NCI-H226 (cell line): ENCODE results near the gene PAPPA.

ENCODE experiments used
- DNase-seq: peaks from one replicate; pipeline ENCODE4 v3.0.0-alpha.2; 2015

The PAPPA gene

DNA sequence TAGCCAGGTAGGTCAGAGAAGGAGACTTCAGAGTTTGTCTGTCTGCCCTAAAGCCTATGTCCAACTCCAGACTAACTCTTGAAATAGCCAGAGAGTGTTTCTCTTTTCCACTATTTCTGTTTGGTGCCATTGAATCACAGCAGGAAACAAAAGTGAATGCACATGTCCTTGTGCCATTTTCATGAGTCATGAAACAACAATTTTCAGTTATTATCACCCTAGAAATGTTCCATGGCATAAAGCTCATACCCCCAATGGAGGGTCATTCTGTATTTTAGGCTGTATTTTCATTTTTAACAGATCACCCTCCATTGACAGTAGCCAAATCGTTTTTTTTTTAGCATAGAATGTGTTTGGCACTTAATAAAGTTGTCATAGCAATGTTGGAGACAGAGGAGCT, 124.7 kb downstream of the PAPPA start:
- peak; percentile 8 for DNase-seq

DNA sequence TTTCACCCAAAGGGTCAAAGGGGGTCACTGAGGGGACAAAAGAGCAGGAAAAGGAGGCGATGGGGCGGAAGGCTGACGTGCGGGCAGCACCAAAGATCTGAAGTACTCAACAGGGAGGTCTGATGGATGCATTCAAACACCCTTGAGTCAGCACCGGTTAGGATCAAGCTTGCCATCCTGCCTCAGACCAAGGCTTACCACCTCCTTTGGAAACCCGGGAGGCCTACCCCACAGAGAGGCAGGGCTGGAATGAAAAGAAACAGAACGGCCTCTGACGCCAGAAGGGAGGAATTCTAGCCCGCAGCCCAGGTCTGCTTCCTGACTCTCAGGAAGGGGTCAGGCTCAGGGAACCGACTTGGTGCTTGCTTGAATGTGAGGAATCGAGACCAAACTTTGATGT, 125.6 kb downstream of the PAPPA start:
- DNase-seq = no peak

DNA sequence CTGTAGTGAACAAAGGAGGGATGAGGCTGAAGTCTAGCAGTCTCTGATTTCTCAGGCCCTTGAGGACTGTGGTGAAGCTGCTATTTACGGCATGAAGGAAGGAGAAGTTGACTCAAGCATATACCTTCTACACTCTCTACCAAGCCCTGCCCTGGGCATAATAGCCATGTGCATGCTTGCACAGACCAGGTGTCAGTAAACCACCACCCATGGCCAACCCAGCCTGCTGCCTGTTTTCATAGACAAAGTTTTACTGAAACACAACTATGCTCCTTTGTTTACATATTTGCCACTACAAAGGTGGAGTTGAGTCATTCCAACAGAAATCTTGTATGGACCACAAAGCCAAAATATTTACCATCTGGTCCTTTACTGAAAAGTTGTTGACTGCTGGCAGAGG, 126.9 kb downstream of the PAPPA start:
- DNase-seq = no peak

DNA sequence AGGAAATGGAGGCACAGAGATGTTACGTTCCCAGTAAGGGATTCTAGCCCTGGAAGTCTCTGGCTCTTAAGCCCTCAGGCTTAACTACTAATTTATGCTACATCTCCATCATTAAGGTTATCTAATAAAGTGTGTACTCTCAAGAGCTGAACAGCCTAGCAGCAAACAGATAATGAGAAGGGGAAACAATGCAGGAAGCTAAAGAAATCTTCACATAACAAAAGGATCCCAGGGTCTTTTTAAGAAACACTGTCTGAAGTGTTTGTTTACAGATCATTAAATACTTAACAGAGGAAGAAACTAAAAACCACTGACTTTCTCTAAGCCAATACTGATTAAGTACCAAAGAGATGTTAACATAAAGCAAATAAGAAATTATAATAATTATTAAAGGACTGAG, 129.0 kb downstream of the PAPPA start:
- no peak for DNase-seq

DNA sequence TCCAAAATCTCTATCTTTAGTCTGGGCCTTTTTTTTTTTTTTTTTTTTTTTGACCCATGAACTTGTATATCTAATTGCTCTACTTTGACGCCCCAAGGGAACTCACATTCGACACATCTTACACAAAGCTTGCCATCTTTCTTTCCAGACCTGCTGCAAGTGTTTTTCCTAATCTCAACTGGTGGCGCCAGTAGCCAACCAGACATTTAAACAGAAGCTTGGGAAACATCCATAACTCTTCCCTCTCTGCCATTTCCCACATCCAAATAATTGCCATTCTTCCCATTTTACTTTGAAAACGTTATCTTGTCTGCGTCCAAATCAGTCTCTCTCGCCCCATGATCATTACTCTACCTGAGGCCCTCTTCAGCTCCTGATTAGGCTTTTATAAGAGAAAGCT, 130.9 kb downstream of the PAPPA start:
- no peak for DNase-seq

DNA sequence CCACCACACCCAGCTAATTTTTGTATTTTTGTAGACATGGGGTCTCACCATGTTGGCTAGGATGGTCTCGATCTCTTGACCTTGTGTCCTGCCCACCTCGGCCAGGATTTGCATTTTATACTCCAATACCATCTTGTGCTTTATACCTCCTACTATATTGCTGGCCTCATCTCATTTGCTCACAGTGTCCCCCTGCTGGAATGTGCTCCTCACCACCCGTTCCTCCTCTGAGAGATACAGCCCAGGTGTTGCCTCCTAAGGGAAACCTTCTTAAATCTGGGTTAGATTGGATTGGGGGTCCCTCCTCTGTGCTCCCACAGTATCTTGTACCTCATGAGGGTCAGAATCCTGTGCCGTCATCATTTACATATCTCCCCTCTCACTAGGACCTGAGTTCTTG, 131.7 kb downstream of the PAPPA start:
- DNase-seq = no peak

DNA sequence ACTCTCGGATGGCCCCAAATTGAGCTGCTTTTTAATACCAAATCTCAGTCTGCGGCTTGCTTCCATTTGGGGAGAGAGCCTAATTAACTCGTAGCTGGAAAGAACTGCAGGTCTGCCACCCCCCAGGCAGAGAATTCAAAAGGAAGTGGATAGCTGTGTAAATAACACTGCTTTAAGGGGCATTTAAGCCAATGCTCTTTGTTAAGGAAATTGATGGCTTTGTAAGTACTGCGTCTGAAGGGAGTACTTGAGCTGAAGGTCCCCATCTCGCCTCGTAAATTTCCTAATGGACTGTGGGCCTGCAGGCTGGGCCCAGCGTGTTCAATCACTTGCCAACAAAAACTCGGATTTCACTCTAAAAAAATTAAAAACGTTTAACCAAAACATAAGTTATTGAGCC, 132.7 kb downstream of the PAPPA start:
- no peak for DNase-seq

DNA sequence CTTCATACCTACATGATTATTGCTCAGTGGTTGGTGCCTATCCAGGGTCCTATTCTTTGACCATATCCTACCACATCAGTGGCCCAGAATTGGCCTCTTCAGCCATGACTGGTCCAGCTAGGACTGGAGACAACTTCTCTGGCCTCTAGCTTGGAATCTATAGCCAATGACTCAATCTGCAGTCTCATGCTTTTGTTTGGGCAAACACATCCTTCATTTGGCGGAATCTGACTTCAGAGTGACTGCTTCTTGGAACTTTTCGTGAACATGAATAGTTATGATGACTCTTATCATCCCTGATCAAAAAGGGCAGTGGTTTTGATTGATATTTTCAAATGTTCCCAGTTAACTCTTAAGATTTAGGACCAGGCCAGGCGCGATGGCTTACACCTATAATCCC, 134.1 kb downstream of the PAPPA start:
- DNase-seq = no peak

DNA sequence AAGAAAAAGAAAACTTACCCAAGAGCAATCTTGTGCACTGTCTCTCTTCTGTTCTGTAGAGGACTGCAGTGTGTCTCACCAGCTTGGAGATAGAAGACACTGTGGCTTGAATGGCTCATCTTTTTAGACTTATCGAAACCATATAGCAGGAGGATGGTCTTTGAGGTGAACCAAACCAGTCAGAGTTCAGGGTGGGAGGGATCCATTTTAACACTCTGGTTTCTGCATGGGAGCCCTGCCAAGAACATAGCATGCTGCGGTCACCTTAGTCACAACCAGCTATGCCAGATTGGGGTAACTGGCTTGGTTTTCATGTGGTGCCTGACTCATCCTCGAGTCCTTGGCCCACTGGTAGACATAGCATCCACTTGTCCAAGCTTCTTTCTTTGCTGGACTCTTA, 135.1 kb downstream of the PAPPA start:
- DNase-seq = peak; percentile 72

DNA sequence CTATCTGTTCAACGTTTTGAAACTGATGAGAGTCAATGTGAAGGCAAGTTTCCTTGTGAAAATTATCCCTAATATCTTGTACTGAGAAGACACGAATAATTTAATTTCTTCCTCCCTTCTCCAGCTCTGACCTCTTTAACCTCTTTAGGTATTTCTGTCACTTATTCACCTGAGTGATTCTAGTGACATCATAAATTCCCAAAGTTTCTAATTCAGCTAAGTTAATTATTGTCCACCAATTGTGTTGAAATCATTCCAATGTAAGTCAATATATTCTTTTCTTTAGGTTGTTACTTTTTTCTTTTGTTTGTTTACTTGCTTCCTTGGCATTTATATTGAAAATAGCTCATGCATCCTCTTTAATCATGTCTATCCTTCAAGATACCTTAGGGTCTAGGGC, 143.8 kb downstream of the PAPPA start:
- no peak for DNase-seq

DNA sequence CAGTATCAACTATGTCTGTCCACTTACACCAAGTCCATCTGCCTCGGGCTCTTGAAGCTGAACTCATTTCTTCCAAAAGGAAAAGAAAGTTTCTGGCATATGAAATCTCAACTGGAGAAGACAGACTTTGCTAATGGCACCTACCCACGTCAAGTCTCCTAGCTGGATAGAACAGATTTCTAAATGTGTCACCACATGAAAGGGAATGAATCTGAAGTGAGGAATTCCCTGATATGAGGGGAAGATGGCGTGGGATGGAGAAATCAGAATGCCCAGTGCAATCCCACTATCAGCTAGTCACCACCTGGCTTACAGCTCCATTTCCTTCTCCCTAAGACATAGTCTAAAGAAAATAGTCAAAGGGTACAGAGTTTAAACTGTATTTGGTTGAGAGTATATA, 144.7 kb downstream of the PAPPA start:
- DNase-seq = no peak

DNA sequence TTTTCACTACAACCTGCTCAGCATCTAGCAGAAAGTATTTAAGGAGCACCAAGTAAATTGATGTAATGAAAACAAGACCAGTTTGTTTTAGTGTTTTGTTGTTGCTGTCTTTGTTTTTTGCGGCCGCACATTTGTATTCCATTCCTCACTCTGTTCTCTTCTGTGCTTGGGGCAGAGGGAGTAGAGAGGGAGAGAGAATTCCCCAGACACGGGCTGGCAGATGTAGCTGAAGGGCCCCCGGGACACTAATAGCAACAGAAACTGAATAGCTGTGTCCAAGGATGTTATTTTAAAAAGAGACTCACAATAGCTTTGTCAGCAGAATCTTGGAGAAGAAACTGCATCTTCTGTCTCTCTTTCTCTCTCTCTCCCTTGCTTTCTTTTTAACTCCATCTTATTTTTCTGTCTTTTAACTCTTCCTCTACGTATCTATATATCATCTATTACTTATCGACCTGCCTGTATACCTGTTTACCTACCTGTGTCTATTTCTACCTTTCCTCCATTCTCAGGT, 145.3 kb downstream of the PAPPA start:
- no peak for DNase-seq

DNA sequence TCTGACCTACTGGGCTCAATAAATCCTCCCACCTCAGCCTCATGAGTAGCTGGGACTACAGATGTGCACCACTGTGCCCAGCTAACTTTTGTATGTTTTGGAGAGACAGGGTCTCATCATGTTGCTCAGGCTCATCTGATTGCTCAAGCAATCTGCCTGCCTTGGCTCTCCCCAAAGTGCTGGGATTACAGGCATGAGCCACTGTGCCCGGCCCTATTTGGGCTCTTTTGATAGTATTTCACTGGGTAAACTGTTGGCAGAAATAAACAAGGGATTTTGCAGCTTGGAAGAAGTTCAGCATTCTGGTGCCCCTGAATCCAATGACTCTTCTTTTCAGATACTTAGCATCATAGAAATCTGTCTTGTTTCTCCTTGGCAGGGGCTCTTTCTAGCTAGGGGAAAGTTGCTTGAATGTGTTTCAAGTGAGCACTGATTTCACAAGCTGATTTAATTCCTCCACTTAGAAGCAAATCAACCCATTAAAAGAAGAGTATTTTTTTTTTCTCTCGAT, 146.8 kb downstream of the PAPPA start:
- DNase-seq = no peak

DNA sequence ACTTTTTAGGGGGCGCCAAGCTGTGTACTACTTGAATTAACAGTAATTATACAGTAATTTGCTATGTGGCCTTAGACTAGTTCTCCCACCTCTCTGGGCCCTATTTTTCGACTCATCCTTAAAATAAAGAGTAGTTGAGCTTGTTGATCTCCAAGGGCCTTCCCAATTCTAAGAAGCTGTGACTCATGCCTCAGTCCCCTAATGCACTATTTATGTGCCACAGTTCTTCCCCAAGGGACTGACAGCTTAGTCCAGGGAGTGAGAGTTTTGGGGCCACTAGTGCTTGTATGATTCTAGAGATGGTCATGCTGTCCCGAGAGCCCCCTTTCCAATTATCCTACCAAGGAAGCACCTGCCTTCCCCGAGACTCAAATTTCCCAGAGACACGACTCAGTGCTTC, 149.7 kb downstream of the PAPPA start:
- no peak for DNase-seq

DNA sequence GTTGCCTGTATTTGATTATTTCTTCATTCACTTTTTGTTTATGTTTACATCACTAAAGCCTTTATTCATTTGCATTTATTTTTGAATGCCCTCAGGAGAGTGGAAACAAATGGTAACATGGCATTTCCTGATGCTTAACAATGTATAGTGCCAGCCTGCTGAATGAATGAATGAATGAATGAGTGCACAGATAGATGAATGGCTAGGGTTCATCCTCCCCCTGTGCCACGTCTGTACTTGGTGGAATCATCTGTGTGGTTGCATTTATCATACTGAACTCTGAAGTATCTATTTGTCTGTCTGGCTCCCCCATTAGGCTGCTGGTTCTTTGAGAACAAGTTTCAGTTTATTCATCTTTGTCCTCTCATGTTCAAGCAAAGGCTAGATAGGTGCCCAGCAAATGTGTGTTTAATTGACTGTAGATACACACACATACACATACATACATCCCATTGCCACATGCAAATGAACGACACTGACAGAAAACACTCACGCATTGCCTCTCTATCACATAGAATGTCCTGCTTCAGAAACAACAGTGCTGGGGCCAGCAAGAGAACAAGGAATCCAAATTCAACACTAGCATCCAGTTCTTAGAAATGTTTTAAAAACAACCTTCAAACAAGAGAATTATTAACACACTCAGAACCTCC, 150.4 kb downstream of the PAPPA start:
- no peak for DNase-seq

DNA sequence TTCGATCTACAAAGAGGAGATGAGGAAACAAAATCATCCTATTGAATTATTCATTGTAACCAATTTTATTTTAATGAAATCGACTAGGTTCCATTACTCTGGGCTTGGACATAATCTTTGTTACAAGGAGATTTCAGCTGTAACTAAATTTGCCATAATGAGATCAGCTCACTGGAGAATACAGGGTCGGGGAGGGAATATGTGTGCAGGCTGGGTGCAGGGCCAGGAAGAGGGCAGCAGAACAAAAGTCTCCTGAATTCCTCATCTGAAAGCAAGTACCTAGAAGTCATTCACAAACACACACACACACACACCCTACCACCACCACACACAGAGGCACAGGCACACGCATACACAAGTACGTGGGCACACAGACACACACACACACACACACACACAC, 151.2 kb downstream of the PAPPA start:
- no peak for DNase-seq

DNA sequence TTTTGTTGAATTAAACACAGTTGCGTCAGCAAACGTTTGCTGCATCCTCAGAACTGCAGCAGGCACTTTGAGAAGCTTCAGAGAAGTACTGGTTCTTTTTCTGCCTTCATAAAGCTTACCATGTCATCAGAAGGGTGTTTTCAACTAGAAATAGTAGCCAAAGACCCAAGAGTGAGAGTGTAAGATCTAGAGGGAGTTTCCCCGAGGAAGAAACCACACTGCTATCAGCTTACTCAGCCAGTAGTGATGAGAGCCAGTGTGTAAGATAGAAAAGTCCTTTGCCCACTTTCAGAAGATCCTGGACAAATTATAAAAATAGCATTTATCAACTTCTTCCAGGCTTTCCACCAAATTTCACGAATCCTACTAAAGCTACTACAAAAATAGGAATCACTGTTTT, 154.5 kb downstream of the PAPPA start:
- DNase-seq = no peak

DNA sequence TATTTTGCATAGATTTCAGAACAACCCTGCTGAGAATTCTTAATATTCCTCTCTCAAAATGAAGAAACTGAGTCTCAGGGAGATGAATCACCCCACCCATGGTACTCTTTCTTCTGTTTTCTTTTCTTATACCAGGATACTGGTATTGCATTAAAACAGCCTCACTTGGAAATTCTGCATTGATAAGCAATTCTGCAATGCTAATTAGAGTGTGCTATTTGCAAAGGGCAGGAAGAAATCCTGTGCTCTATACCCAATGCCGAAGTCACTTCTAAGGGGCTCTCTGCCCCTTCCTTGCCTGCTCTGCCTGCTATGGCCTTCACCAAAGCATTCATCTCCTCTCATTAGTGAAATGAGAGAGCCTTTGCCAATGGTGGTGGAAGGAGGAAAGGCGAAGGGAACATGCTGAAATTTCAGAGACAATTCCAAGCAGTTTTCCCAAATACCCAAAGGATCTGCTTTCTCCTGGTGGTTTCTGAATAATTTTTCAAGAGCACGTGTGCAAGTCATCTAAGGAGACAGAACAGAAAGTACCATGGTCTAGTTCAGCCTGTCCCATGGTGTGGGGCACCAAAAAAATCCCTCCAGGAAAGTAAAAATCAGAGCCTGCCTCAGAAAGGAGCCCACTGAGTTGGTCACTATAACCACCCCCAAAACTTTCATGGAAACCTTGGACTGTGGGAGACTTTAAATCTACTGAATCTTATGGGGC, 156.5 kb downstream of the PAPPA start:
- no peak for DNase-seq

DNA sequence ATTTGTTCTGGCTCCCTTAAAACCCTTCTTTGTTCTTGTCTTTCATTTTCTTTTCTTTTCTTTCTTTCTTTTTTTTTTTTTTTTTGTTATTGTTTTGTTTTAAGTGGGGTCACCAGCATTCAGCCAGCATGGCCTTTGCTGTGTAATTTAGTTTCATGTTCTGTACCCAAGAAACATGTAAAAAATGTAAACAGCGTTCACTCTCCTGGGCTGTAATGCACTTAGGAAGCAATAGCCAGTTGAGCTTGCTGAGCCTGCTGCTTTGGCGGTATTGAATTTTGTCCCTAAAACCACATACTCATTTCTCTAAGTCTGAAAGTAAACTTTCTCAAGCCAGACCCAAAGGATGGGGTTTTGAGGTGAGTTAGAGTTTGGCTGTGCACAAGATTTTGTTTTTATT, 158.6 kb downstream of the PAPPA start:
- no peak for DNase-seq

DNA sequence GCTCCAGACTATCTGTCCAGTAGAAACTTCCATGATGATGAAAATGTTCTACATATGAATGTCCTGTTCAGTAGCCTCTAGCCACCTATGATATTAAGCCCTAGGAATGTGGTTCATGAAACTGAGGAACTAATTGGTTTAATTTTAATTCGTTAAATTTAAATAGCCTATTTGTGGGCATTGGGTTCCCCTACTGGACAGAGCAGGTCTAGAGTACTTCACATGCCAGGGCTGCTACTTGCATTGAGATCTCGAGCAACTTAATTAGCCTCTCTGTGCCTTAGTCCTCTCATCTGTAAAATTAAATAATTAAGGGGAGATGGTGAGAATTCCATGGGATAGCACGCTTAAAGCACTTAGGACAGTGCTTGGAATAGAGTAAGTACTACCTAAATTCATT, 160.0 kb downstream of the PAPPA start:
- no peak for DNase-seq

DNA sequence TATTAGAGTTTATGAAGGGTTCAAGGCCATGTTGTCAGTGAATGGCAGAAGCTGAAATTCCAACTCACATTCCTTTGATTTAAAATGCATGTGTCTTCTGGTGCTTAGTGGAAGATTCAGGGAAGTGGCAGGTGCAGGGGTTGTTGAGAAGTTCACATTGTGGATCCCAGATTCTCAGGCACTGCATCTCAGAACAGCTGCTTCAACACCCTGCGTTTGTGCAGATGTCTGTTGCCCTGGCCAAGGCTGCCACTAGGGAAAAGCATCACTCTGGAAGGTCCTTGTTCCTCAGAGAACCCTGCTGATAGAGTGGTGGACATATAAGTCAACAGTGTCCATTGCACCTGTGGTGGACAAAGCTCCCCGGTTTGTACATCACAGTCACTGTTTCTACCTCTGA, 162.7 kb downstream of the PAPPA start:
- DNase-seq = no peak

DNA sequence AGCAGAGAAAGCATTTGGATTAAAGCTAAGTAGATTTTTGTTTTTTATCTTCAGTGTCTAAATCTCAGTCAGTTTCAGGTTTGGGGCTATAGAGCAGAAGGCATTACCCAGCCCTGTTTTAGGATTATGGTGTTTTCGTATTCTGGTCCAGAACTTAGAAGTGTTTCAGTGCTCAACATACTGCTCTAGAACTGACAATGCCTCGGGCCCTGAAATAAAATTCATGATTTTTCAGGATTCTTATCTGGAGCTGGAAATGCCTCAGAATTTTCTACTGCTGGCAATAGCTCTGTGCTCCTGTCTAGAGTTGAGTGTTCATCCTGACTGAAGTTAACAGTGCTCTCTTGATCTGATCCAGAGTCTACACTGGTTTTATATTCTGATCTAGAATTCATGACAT, 163.9 kb downstream of the PAPPA start:
- no peak for DNase-seq

DNA sequence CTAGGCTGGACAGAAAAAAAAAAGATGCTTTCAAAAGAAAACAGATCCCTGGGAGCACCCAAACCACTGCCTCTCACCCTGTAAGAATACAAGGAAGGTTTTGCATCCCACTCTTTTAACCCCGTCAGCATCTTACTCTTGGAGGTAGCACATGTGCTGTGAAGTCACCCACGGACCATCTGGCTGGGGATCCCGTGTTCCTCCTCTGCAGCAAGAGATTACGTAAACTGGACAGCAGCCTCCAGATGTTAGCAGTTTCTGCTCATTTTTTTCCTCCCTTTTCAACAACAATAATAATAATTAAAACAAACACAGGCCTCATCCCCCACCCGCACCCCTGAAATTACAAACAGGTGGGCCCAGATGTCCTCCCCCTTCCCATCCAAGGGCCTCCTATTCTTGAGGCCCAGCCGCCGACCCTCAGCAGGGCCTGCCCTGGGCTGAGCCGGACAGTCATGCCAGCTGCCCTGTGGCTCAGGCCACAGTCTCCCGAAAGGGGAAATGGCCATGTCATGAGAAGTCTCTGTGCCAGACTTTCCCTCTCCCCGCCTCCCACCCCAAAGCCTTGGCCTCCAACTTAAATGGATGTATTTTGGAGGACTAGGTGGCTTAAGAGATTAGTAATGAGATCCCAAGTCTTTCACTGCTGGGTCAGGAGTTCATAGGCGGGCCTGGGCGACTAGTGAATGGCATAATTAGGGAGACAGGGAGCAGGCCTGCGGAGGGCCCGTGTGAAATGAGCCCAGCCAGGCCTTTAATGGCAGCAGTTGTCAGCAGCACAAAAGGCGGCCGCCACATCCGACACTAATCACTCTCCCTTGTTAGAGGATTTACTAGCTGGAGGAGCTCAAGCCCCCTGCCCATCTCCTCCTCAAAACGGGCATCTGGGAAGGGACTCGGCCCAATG, 165.1 kb downstream of the PAPPA start:
- DNase-seq = no peak

DNA sequence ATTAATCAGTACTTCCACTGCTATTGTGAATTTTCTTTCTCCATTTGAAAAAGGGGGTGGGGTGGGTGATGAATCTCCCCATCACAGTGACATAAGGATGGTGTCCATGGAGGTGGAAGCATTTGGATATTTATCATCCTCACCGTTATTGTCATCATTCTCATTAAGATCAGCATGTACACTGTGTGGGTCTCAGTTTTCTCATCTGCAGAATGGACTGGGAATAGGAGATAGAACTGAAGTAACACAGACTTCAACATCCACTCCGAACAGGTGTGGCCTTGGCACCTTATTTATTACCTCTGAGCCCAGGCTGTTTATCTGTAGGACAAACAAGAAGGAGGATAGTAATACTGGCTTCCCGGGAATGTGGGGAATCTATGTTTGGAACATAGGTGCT, 165.9 kb downstream of the PAPPA start:
- DNase-seq = no peak
